Adrenal gland (tissue), 5 donors: ENCODE data around the gene PRSS56.

Experiments
- CTCF ChIP-seq, 6 experiments: fragments of 450-650 bp in 4 of 6; fragments of 200-600 bp in 2 of 6; sonication (generic) in 1 of 6; IDR thresholded peaks; 1 replicate in 5 of 6; 2 replicates in 1 of 6; pipeline versions ENCODE4 v1.5.1 to v1.8.0; 2016 to 2021; ENCODE audit warnings: antibody characterized with exemption in 6 of 6, mild to moderate bottlenecking in 2 of 6, moderate library complexity in 1 of 6
- POLR2A ChIP-seq, 2 donors: fragments of 450-650 bp; IDR thresholded peaks; one replicate each; pipeline ENCODE4 v1.6.1; 2017; ENCODE audit warnings: antibody characterized with exemption in 2 of 2, mild to moderate bottlenecking in 2 of 2, moderate library complexity in 1 of 2
- donor health status: DM: no; HTN: no; CAD: no.

- TF ChIP-seq CTCF (IDR thresholded peaks at IDR 0.05) (peak in 1 of 6 experiments; percentile 5), POLR2A (IDR thresholded peaks at IDR 0.05) (no peak)
Measured at GRCh38 chr2:232479341-232480200, 40.6 kb upstream of the PRSS56 start.
